Chondrocyte (in vitro differentiated cells): Measurements from ENCODE around the gene TNS4. TPM values are rescaled to one million over a fixed set of nuclear protein-coding genes. Genes with fewer than 3 reads are reported as not detected.

Source experiments
- DNase-seq: peaks from one replicate; pipeline ENCODE4 v3.0.0; 2021; ENCODE audit warnings: mixed read lengths, low spot score
- H3K27ac Mint-ChIP-seq: one replicate; pipeline ENCODE4 v1.8.0; 2021; ENCODE audit warnings: mild to moderate bottlenecking, moderate library complexity, mixed read lengths; ENCODE audit not compliant: unreplicated experiment
- H3K27me3 Mint-ChIP-seq: 2 replicates; pipeline ENCODE4 v1.8.0; 2021; ENCODE audit warnings: low read depth, mixed read lengths
- H3K36me3 Mint-ChIP-seq: 2 replicates; pipeline ENCODE4 v1.8.0; 2021; ENCODE audit warnings: low read depth, mixed read lengths
- H3K4me1 Mint-ChIP-seq: 2 replicates; pipeline ENCODE4 v1.8.0; 2021; ENCODE audit warnings: low read depth, mild to moderate bottlenecking, mixed read lengths
- H3K4me3 Mint-ChIP-seq: one replicate; pipeline ENCODE4 v1.8.0; 2021; ENCODE audit warnings: mild to moderate bottlenecking, moderate library complexity, mixed read lengths; ENCODE audit not compliant: unreplicated experiment
- H3K9me3 Mint-ChIP-seq: 2 replicates; pipeline ENCODE4 v1.8.0; 2021; ENCODE audit warnings: low read depth, mixed read lengths
- total RNA-seq: library from RNA; stranded (reverse); gene quantifications from 3 replicates; pipeline ENCODE4 v1.2.1, GENCODE V29; 2021
- TF ChIP-seq, protein P1 (sequence below): fragments of 200-600 bp; sonication (generic); IDR thresholded peaks from 2 replicates; pipeline ENCODE4 v1.5.0; 2021; ENCODE audit warnings: antibody characterized with exemption, mild to moderate bottlenecking, moderate library complexity

Gene TNS4
- total RNA-seq, 1 donor from 2014 or later = not detected

DNA sequence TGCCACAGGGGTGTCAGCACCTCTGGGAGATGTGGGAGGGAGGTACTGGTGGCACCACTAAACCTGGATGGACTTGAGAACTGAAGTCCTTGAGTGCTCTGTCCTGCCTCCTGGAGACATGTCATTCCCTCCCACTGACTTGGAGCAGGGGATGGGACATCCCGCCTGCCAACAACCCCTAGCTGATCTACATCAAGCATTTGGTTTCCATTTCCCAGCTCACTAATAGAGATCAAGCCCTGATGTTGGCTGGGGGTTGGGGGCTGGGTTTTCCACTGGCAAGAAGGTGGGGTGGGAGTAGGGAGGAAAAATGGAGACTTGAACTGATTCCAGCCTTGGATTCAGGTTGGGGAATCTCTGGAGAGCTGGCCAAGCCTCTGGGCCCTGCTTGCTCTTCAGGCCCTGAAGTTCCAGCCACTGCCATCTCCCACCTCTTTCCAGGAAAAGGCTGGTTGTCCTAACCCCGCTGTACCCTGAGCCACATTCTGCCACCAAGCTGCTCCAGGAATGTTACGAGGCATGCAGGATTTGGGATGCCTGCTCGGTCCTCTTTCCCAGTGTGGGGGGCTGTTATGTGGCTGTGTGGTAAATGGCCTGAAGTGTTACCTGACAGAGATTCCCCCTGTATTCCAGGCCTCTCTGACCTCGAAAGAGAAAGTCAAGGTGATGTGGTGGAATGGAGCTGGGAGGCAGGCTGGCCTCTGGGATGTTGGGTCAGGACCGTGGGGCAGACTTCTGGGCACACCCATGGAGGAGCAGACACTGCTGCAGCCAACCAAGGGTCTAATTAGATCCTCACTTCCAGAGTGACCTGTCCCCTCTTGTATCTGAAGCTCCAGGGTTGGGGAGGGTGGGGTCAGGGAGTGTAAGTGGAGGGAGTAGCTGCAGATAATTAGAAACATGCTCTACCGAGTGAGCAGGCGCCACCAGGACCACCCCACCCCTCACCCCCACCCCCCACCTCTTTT, 41.5 kb downstream of the TNS4 start:
- Mint-ChIP-seq H3K4me1 (peaks cover 56% of the 10 kb centered on the region), H3K36me3 (peaks cover 14% of the 10 kb centered on the region), H3K4me3 (no peak overlapping the region), H3K9me3 (no peaks in the 10 kb centered on the region), H3K27ac (peak overlapping the region; percentile 17), H3K27me3 (no peaks in the 10 kb centered on the region)
- TF ChIP-seq, protein P1, sequence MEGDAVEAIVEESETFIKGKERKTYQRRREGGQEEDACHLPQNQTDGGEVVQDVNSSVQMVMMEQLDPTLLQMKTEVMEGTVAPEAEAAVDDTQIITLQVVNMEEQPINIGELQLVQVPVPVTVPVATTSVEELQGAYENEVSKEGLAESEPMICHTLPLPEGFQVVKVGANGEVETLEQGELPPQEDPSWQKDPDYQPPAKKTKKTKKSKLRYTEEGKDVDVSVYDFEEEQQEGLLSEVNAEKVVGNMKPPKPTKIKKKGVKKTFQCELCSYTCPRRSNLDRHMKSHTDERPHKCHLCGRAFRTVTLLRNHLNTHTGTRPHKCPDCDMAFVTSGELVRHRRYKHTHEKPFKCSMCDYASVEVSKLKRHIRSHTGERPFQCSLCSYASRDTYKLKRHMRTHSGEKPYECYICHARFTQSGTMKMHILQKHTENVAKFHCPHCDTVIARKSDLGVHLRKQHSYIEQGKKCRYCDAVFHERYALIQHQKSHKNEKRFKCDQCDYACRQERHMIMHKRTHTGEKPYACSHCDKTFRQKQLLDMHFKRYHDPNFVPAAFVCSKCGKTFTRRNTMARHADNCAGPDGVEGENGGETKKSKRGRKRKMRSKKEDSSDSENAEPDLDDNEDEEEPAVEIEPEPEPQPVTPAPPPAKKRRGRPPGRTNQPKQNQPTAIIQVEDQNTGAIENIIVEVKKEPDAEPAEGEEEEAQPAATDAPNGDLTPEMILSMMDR = no peak
- no peak for DNase-seq

DNA sequence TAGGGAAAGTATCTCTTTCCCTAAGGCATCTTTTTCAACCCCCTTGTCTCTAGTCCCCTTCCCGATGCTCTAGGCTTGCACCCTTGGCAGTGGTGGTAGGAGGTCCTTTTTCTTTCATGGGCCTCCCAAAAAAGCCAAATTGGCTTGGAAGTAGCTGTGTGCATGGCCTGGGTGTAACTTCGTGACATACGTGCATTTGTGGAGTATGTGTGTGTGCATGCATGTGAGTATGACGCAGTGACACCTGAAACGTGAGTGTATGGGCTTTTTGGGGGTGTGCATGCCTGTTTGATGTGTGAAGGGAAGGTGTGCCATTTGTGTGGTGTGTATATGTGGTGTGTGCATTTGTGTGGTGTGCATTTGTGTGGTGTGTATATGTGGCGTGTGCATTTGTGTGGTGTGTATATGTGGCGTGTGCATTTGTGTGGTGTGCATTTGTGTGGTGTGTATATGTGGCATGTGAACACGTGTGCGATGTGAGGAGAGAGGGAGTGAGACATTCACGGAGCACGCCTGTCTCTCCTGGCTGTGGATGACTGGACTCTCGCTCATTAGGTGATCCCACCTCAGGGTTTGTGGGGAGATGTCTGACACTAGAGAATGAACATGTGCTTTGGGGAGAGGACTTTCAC, 42.5 kb downstream of the TNS4 start:
- Mint-ChIP-seq H3K36me3 (peaks cover 21% of the 10 kb centered on the region), H3K4me1 (peaks cover 61% of the 10 kb centered on the region), H3K9me3 (no peaks in the 10 kb centered on the region), H3K27ac (no peak overlapping the region), H3K27me3 (no peaks in the 10 kb centered on the region), H3K4me3 (no peak overlapping the region)
- TF ChIP-seq, protein P1 = no peak
- DNase-seq = no peak

GRCh38 chr17:40457964-40458791, 43.2 kb downstream of the TNS4 start:
- TF ChIP-seq, protein P1 = no peak
- Mint-ChIP-seq H3K9me3 (no peaks in the 10 kb centered on the region), H3K27me3 (no peaks in the 10 kb centered on the region), H3K36me3 (peaks cover 28% of the 10 kb centered on the region), H3K4me3 (peak overlapping the region; percentile 28), H3K4me1 (peaks cover 65% of the 10 kb centered on the region), H3K27ac (peak overlapping the region; percentile 93)
- no peak for DNase-seq

DNA sequence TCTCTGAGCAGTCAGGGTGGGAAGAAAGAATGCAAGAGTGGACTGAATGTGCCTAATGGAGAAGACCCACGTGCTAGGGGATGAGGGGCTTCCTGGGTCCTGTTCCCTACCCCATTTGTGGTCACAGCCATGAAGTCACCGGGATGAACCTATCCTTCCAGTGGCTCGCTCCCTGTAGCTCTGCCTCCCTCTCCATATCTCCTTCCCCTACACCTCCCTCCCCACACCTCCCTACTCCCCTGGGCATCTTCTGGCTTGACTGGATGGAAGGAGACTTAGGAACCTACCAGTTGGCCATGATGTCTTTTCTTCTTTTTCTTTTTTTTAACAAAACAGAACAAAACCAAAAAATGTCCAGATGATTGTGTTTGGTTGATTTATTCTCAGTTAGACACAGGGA, 44.1 kb downstream of the TNS4 start:
- Mint-ChIP-seq H3K4me1 (peaks cover 64% of the 10 kb centered on the region), H3K27me3 (no peaks in the 10 kb centered on the region), H3K4me3 (peak overlapping the region; percentile 28), H3K36me3 (peaks cover 30% of the 10 kb centered on the region), H3K9me3 (no peaks in the 10 kb centered on the region), H3K27ac (peak overlapping the region; percentile 93)
- TF ChIP-seq, protein P1 = no peak
- DNase-seq = no peak
